Middle frontal gyrus (tissue), 1 donor: ENCODE measurements around the gene KCNK13.
"Not testable (repeated sequence)": the region's sequence is repeated elsewhere in the genome, so short reads cannot be mapped to it uniquely, and the experiment has no call there.

Source experiments
- DNase-seq: peaks from one replicate; pipeline ENCODE4 v3.0.0-alpha.2; 2015; ENCODE audit warnings: low spot score; ENCODE audit errors: extremely low spot score

The KCNK13 gene

DNA sequence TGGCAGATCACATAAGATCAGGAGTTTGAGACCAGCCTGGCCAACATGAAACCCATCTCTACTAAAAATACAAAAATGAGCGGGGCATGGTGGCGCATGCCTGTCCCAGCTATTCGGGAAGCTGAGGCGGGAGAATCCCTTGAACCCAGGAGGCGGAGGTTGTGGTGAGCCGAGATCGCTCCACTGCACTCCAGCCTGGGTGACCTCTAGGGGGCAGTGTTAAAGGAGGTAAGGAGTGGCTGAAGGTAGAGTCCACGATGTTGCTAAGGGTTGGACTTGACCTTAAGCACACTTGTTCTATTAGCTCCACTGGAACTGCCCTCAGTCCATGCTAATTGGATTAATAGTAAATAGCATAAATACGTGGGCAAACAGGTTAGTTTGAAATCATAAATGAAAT lies 132.1 kb downstream of the KCNK13 start:
- no peak for DNase-seq

DNA sequence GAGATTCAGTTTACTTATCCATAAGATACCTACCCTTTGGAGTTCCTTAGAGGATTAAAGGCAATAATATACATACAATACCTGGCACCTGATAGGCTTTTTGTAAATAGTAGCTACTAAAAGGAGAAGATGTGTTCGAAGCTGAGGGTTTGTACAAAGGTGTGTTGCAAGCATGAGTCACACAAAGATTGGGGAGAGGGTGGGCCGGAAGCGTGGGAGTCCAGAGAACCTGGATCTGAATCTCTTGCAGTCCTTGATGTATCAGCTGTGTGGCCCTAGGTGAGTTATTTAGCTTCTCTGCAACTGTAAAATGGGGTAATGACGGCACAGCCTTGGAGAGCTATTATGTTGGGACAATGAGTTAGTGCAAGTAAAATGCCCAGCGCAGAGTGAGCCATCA lies 132.9 kb downstream of the KCNK13 start:
- no peak for DNase-seq

- DNase-seq, result no peak
These were observed 136.8 kb downstream of the KCNK13 start for GRCh38 chr14:90198541-90199060.

- not testable (repeated sequence) for DNase-seq
These were observed 138.8 kb downstream of the KCNK13 start for GRCh38 chr14:90200546-90200945.

DNA sequence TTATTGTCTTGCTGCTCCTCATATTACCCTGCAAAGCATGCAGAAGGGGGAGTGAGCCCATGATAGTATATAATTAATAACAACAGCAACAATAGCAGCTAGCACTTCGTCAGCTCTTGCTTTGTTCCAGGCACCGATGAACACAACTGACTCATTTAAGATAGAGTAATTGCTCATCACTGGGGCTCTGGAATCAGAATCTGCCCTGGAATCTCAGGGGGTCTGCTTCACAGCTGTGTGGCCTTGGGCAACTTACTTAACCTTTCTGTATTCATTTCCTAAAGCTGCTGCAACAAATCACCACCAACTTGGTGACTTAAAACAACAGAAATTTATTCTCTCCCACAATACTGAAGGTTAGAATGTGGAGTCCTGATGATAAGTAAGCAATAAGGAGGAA lies 139.6 kb downstream of the KCNK13 start:
- no peak for DNase-seq

DNA sequence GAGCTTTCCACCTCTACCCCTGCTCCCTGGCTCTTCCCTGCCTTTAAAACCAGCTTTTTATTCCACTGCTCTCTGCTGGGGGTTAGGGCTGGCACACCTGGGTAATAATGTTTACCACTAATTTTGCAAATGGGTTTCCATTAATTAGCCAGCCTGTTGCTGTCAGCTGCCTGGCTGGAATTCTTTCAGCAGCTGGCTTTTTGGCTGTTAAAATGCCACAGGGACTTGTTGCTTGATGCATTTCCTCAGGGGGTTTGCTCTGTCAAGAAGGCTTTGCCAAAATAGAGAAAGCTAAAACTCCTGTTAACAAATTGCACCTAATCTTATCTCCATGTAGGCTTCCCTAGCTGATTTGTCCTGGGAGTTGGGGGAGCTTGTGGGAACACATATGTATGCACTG lies 142.7 kb downstream of the KCNK13 start:
- no peak for DNase-seq

DNA sequence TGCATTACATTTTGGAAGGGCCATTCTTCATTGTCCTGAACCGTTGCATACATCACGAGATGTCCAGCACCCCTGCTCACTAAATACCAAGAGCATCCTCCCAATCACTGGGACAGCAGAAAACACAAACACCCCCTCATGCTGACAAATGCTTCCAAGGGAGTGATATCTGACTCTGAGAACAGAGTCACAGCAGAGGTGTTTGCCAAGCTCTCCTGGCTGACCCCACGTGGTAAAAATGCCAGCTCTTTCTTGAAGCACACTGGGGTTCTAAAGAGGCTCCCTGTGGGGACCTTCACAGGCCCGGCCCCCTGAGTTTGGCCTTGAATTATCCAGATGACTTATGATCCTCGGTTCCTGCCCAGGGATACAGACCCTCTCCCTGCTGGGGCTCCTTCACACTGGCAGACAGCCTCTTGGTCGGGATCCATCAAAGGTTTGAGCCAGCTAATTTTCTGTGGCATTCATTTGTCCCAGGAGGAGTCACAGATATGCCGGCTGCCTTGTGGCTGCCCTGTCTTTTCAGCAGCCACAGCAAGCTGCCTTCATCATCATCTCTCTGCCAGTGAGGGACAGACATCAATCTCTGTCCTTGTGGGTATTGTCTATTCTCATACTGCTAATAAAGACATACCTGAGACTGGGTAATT lies 151.4 kb downstream of the KCNK13 start:
- DNase-seq, result no peak

DNA sequence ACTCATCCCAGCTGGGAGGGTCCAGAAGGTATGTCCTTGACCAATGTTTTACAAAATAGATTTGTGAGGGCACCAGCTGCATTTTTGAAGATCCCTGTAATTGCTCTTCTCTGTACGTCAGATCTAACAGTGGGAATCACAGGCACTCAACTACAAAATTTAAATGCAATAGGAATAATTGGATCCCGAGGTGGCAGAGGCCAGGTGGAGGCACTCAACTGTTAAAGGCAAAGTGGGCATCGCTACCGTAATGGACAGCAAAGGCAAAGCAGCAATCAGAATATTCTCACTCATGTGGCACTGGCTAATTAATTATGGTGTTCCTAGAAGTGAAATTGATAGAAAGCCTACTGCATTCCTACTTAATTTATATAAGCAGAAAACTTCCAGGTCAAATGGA lies 166.7 kb downstream of the KCNK13 start:
- DNase-seq, result no peak

DNA sequence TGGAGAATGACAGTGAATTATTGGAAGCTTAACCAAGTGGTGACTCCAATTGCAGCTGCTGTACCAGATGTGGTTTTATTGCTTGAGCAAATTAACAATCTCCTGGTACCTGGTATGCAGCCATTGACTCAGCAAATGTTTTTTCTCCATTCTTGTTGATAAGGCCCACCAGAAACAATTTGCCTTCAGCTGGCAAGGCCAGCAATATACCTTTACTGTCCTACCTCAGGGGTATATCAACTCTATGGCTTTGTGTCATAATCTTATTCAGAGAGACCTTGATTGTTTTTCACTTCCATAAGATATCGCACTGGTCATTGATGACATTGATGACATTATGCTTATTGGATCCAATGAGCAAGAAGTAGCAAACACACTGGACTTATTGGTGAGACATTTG lies 168.1 kb downstream of the KCNK13 start:
- DNase-seq, result not testable (repeated sequence)
